DOHH2 (cell line): ENCODE data around the gene RIMS1.

Experiments
- H3F3A ChIP-seq: fragments of 200-600 bp; sonication (generic), shearing (Covaris generic); 2 replicates; pipeline ENCODE4 v1.6.0; 2016; ENCODE audit warnings: antibody characterized with exemption, mild to moderate bottlenecking; ENCODE audit not compliant: control insufficient read depth, insufficient read depth
- H3K27ac ChIP-seq: fragments of 200-600 bp; sonication (generic); 2 replicates; pipeline ENCODE4 v1.5.1; 2014; ENCODE audit warnings: low read depth, mild to moderate bottlenecking, low read length, moderate library complexity
- H3K27me3 ChIP-seq: fragments of 200-600 bp; sonication (generic); 2 replicates; pipeline ENCODE4 v1.6.1; 2014; ENCODE audit warnings: mild to moderate bottlenecking, low read length, mixed read lengths; ENCODE audit not compliant: control insufficient read depth
- H3K36me3 ChIP-seq: fragments of 200-600 bp; sonication (generic); 2 replicates; pipeline ENCODE4 v1.6.1; 2014; ENCODE audit warnings: mild to moderate bottlenecking, low read length, moderate library complexity, mixed read lengths; ENCODE audit not compliant: control insufficient read depth
- H3K4me1 ChIP-seq: fragments of 200-600 bp; sonication (generic); 2 replicates; pipeline ENCODE4 v1.6.1; 2014; ENCODE audit warnings: mild to moderate bottlenecking, low read length, mixed read lengths; ENCODE audit not compliant: control insufficient read depth
- H3K4me2 ChIP-seq: fragments of 200-600 bp; sonication (generic); 2 replicates; pipeline ENCODE4 v1.6.0; 2014; ENCODE audit warnings: mild to moderate bottlenecking, low read length, moderate library complexity
- H3K4me3 ChIP-seq: fragments of 200-600 bp; sonication (generic); 2 replicates; pipeline ENCODE4 v1.5.1; 2014; ENCODE audit warnings: mild to moderate bottlenecking, low read length, mixed read lengths
- H3K79me2 ChIP-seq: fragments of 200-600 bp; sonication (generic); 2 replicates; pipeline ENCODE4 v1.6.1; 2014; ENCODE audit warnings: mild to moderate bottlenecking, low read length, mixed read lengths; ENCODE audit not compliant: control insufficient read depth
- H3K9me2 ChIP-seq: fragments of 200-600 bp; sonication (generic); replicated peaks from 2 replicates; pipeline ENCODE4 v1.6.1; 2014; ENCODE audit warnings: mild to moderate bottlenecking, low read length, mixed read lengths; ENCODE audit not compliant: control insufficient read depth
- H3K9me3 ChIP-seq: fragments of 200-600 bp; sonication (generic); 2 replicates; pipeline ENCODE4 v1.6.1; 2014; ENCODE audit warnings: antibody characterized with exemption, low read length, mixed read lengths; ENCODE audit not compliant: control insufficient read depth, insufficient read depth
- H4K20me1 ChIP-seq: fragments of 200-600 bp; sonication (generic); 2 replicates; pipeline ENCODE4 v1.6.0; 2014; ENCODE audit warnings: low read depth, mild to moderate bottlenecking, antibody characterized with exemption, low read length, moderate library complexity; ENCODE audit not compliant: control insufficient read depth, insufficient read depth
- EZH2phosphoT487 ChIP-seq: fragments of 200-600 bp; sonication (generic); IDR thresholded peaks from 2 replicates; pipeline ENCODE4 v1.6.1; 2017; ENCODE audit warnings: borderline replicate concordance, mild to moderate bottlenecking, antibody characterized with exemption, low read length, moderate library complexity, mixed read lengths
- TF ChIP-seq, protein P1 (sequence below): fragments of 200-600 bp; sonication (generic); IDR thresholded peaks from one replicate; pipeline ENCODE4 v1.5.1; 2014; ENCODE audit warnings: antibody characterized with exemption, mild to moderate bottlenecking, low read depth, low read length; ENCODE audit not compliant: poor library complexity, severe bottlenecking

The RIMS1 gene

DNA sequence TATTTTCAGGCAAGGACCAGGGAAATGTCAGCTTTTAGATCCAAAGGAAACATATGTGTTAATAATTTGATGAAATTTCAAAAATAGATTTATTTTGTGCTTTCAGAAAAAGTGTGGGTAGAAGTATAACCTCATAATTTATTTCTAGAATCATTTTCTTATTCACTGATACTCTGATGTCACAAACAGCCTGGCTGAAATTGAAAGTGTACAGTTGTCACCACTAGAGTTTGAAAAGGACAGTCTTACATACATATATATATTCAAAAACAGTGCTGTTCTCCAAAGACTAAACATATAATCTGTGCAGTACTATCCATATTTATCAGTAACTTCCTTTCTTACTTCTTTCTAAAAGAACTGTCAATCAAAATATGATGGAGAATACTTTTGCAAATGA, 481.1 kb downstream of the RIMS1 start:
- no peaks in the 10 kb centered on the region for H3K9me2 ChIP-seq
- peaks cover 54% of the 10 kb centered on the region for H3K4me1 ChIP-seq
- H3F3A ChIP-seq = peaks cover 5% of the 10 kb centered on the region; the same call in 1 of the 2 replicates
- TF ChIP-seq, protein P1, sequence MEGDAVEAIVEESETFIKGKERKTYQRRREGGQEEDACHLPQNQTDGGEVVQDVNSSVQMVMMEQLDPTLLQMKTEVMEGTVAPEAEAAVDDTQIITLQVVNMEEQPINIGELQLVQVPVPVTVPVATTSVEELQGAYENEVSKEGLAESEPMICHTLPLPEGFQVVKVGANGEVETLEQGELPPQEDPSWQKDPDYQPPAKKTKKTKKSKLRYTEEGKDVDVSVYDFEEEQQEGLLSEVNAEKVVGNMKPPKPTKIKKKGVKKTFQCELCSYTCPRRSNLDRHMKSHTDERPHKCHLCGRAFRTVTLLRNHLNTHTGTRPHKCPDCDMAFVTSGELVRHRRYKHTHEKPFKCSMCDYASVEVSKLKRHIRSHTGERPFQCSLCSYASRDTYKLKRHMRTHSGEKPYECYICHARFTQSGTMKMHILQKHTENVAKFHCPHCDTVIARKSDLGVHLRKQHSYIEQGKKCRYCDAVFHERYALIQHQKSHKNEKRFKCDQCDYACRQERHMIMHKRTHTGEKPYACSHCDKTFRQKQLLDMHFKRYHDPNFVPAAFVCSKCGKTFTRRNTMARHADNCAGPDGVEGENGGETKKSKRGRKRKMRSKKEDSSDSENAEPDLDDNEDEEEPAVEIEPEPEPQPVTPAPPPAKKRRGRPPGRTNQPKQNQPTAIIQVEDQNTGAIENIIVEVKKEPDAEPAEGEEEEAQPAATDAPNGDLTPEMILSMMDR = no peak
- no peak for TF ChIP-seq EZH2phosphoT487
- H3K9me3 ChIP-seq = no peaks in the 10 kb centered on the region
- H3K4me3 ChIP-seq = no peak overlapping the region
- H3K27ac ChIP-seq = no peak overlapping the region
- H3K36me3 ChIP-seq = no peaks in the 10 kb centered on the region
- no peak overlapping the region for H3K4me2 ChIP-seq
- H4K20me1 ChIP-seq = no peaks in the 10 kb centered on the region
- no peaks in the 10 kb centered on the region for H3K79me2 ChIP-seq
- H3K27me3 ChIP-seq = no peaks in the 10 kb centered on the region

DNA sequence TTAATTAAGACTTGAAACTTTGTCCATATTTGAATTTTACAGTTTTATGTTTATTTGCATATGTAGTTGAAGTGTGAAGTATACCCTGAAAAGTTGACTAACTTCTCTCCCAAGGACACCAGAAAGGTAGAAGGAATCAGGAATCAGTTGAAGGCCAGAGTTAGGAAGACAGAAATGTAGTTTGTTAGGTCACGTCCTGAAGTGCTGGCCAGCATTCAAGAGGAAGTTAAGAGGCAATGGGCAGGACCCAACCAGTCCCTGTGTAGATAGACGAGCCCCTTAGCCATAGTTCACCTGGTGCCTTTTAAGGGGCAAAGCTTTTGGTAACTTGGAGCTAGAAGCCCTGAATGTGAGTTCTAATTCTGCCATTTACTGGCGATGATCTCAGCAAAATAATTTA, 485.1 kb downstream of the RIMS1 start:
- Histone ChIP-seq H3K4me2 (peak overlapping the region; percentile 49), H3K79me2 (no peaks in the 10 kb centered on the region), H4K20me1 (no peaks in the 10 kb centered on the region), H3K4me1 (peaks cover 53% of the 10 kb centered on the region), H3K4me3 (peak overlapping the region; percentile 34), H3K9me2 (no peaks in the 10 kb centered on the region), H3K27ac (peak overlapping the region; percentile 53), H3K9me3 (no peaks in the 10 kb centered on the region), H3K36me3 (no peaks in the 10 kb centered on the region), H3K27me3 (no peaks in the 10 kb centered on the region), H3F3A (peaks cover 5% of the 10 kb centered on the region; the same call in 1 of the 2 replicates)
- TF ChIP-seq, protein P1 = no peak
- no peak for TF ChIP-seq EZH2phosphoT487

DNA sequence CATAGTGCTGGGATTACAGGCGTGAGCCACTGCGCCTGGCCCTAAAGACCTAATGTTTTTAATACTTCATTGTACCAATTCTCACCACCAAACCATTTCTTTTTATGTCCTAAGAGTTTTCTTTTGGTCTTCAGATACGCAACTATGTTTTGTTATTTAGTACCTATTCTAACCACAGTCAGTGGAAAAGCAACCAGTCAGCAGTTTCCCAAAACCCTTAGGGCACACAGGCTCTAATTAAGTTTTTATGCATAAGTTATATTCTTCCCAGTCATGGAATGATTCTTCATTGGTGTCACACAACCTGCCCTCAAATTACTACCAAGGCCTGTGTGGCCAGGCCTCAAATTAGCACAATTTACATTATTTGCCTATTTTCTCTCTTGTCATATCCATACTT, 487.8 kb downstream of the RIMS1 start:
- Histone ChIP-seq H3K27me3 (no peaks in the 10 kb centered on the region), H3K79me2 (no peaks in the 10 kb centered on the region), H3K36me3 (no peaks in the 10 kb centered on the region), H4K20me1 (no peaks in the 10 kb centered on the region), H3K9me3 (no peaks in the 10 kb centered on the region), H3K4me1 (peaks cover 41% of the 10 kb centered on the region), H3K4me3 (no peak overlapping the region), H3K9me2 (no peaks in the 10 kb centered on the region), H3K27ac (no peak overlapping the region), H3F3A (peaks cover 5% of the 10 kb centered on the region; the same call in 1 of the 2 replicates), H3K4me2 (no peak overlapping the region)
- no peak for TF ChIP-seq EZH2phosphoT487
- TF ChIP-seq, protein P1 = no peak
